Effector CD8-positive, alpha-beta T cell (primary cell): ENCODE data around the gene DDX10.

ENCODE experiments used
- DNase-seq: peaks from one replicate; lab custom pipeline; 2025; lab: John Stamatoyannopoulos, UW

The DDX10 gene

GRCh38 chr11:108871867-108872266 lies 207.0 kb downstream of the DDX10 start:
- DNase-seq: no peak

- DNase-seq: no peak
Measured at GRCh38 chr11:108872781-108873291, 208.0 kb downstream of the DDX10 start.

GRCh38 chr11:108873310-108873709 lies 208.4 kb downstream of the DDX10 start:
- no peak for DNase-seq

- no peak for DNase-seq
Measured at GRCh38 chr11:108873941-108874340, 209.1 kb downstream of the DDX10 start.

GRCh38 chr11:108875134-108875533 lies 210.3 kb downstream of the DDX10 start:
- no peak for DNase-seq

GRCh38 chr11:108877178-108877577 lies 212.3 kb downstream of the DDX10 start:
- no peak for DNase-seq

- DNase-seq: no peak
Measured at GRCh38 chr11:108880510-108880909, 215.6 kb downstream of the DDX10 start.

- DNase-seq: no peak
Measured at GRCh38 chr11:108881131-108881530, 216.3 kb downstream of the DDX10 start.

- DNase-seq: no peak
Measured at GRCh38 chr11:108882211-108882831, 217.5 kb downstream of the DDX10 start.

GRCh38 chr11:108886005-108886659 lies 221.3 kb downstream of the DDX10 start:
- DNase-seq: no peak

- no peak for DNase-seq
Measured at GRCh38 chr11:108886660-108887009, 221.8 kb downstream of the DDX10 start.

GRCh38 chr11:108887436-108888238 lies 222.8 kb downstream of the DDX10 start:
- no peak for DNase-seq

GRCh38 chr11:108890482-108891105 lies 225.7 kb downstream of the DDX10 start:
- no peak for DNase-seq

GRCh38 chr11:108891143-108891542 lies 226.3 kb downstream of the DDX10 start:
- DNase-seq: no peak

GRCh38 chr11:108891909-108892511 lies 227.1 kb downstream of the DDX10 start:
- DNase-seq: no peak

- no peak for DNase-seq
Measured at GRCh38 chr11:108895579-108896480, 231.0 kb downstream of the DDX10 start.

GRCh38 chr11:108897071-108897481 lies 232.2 kb downstream of the DDX10 start:
- no peak for DNase-seq

GRCh38 chr11:108897916-108898315 lies 233.0 kb downstream of the DDX10 start:
- DNase-seq: no peak

- DNase-seq: no peak
Measured at GRCh38 chr11:108901359-108901758, 236.5 kb downstream of the DDX10 start.

GRCh38 chr11:108902027-108902469 lies 237.2 kb downstream of the DDX10 start:
- no peak for DNase-seq

- no peak for DNase-seq
Measured at GRCh38 chr11:108904480-108904879, 239.6 kb downstream of the DDX10 start.
